ENCODE measurements around the gene NRCAM. TPM values are rescaled to one million over a fixed set of nuclear protein-coding genes. Genes with fewer than 3 reads are reported as not detected.
A peak's percentile ranks its signal among the peaks of the same experiment; 100 is the strongest.

Gene NRCAM
- total RNA-seq, 1 experiment from 2014 or later: 2.7 TPM

- CTCF ChIA-PET: no interaction called here
- peaks cover 4% of the 10 kb centered on the region; the same call in 1 of the 2 replicates for H3K9me3 Mint-ChIP-seq
- H3K36me3 Mint-ChIP-seq: no peaks in the 10 kb centered on the region
- no peak for TF ChIP-seq USF1 (CRISPR knock-in tag; IDR thresholded peaks at IDR 0.05)
- no peaks in the 10 kb centered on the region; the same call in 1 of the 2 replicates for H3K27me3 Mint-ChIP-seq (ENCODE audit: low read depth)
- POLR2A ChIA-PET: no interaction called here
- H3K4me1 Mint-ChIP-seq: peaks cover 25% of the 10 kb centered on the region
- ATAC-seq (no peak), DNase-seq (ENCODE audit: low spot score) (no peak)
- no peak overlapping the region for H3K27ac Mint-ChIP-seq
- H3K4me3 Mint-ChIP-seq: no peak overlapping the region
These were observed 250.9 kb downstream of the NRCAM start for GRCh38 chr7:108205311-108205710.

GRCh38 chr7:108204281-108204796 lies 251.9 kb downstream of the NRCAM start:
- no peak overlapping the region for H3K27ac Mint-ChIP-seq
- no peak for TF ChIP-seq IRF1 (CRISPR knock-in tag; IDR thresholded peaks at IDR 0.05)
- no peak for TF ChIP-seq ELF4 (CRISPR knock-in tag; IDR thresholded peaks at IDR 0.05; ENCODE audit: low read depth)
- no peak for TF ChIP-seq ERG (CRISPR knock-in tag; IDR thresholded peaks at IDR 0.05)
- no peak for TF ChIP-seq JUN (CRISPR knock-in tag; IDR thresholded peaks at IDR 0.05)
- no peak for TF ChIP-seq USF1 (CRISPR knock-in tag; IDR thresholded peaks at IDR 0.05)
- TF ChIP-seq ZNF121 (CRISPR knock-in tag; IDR thresholded peaks at IDR 0.05): no peak
- no peak for TF ChIP-seq USF2 (CRISPR knock-in tag; IDR thresholded peaks at IDR 0.05)
- no peak for DNase-seq (ENCODE audit: low spot score)
- ChIA-PET POLR2A (no interaction called here), CTCF (interaction anchor here (0.5 kb wide), 1 partner anchor 59 kb away, joined by 3 read pairs; no protein-coding TSS in a partner anchor)
- H3K4me1 Mint-ChIP-seq: peaks cover 25% of the 10 kb centered on the region
- peaks cover 4% of the 10 kb centered on the region; the same call in 1 of the 2 replicates for H3K9me3 Mint-ChIP-seq
- no peak for ATAC-seq
- H3K4me3 Mint-ChIP-seq: no peak overlapping the region
- H3K27me3 Mint-ChIP-seq (ENCODE audit: low read depth): no peaks in the 10 kb centered on the region; the same call in 1 of the 2 replicates
- H3K36me3 Mint-ChIP-seq: no peaks in the 10 kb centered on the region

- DNase-seq (ENCODE audit: low spot score) (no peak), ATAC-seq (peak; percentile 58)
- POLR2A ChIA-PET: no interaction called here
- Mint-ChIP-seq H3K27ac (no peak overlapping the region), H3K9me3 (peaks cover 3% of the 10 kb centered on the region; the same call in 1 of the 2 replicates), H3K36me3 (no peaks in the 10 kb centered on the region), H3K4me1 (peaks cover 25% of the 10 kb centered on the region), H3K4me3 (no peak overlapping the region), H3K27me3 (ENCODE audit: low read depth) (no peaks in the 10 kb centered on the region; the same call in 1 of the 2 replicates)
- CTCF ChIA-PET: interaction anchor here (0.6 kb wide), 1 partner anchor 79 kb away, joined by 3 read pairs; no protein-coding TSS in a partner anchor
- TF ChIP-seq ZNF425 (CRISPR knock-in tag; conservative IDR thresholded peaks at IDR 0.05): no peak
- no peak for TF ChIP-seq HMGA2 (CRISPR knock-in tag; IDR thresholded peaks at IDR 0.05)
- TF ChIP-seq ZBTB21 (CRISPR knock-in tag; IDR thresholded peaks at IDR 0.05; ENCODE audit: borderline replicate concordance): no peak
- no peak for TF ChIP-seq ARID4B (CRISPR knock-in tag; IDR thresholded peaks at IDR 0.05; ENCODE audit: borderline replicate concordance)
- TF ChIP-seq MYBL2 (CRISPR knock-in tag; IDR thresholded peaks at IDR 0.05): no peak
- TF ChIP-seq ETV6 (CRISPR knock-in tag; IDR thresholded peaks at IDR 0.05): no peak
- TF ChIP-seq AR (CRISPR knock-in tag; IDR thresholded peaks at IDR 0.05): no peak
- TF ChIP-seq ZNF121 (CRISPR knock-in tag; IDR thresholded peaks at IDR 0.05): no peak
- TF ChIP-seq KAT7 (CRISPR knock-in tag; IDR thresholded peaks at IDR 0.05; ENCODE audit: borderline replicate concordance): no peak
- no peak for TF ChIP-seq ZNF138 (CRISPR knock-in tag; conservative IDR thresholded peaks at IDR 0.05)
- no peak for TF ChIP-seq GRHL2 (CRISPR knock-in tag; IDR thresholded peaks at IDR 0.05; ENCODE audit: insufficient replicate concordance, severe bottlenecking)
These were observed 252.7 kb downstream of the NRCAM start for GRCh38 chr7:108203537-108203936.
